ENCODE measurements around the gene LARGE1.

LARGE1 gene

GRCh38 chr22:33697640-33698039 is 222.6 kb downstream of the LARGE1 start:
- H3K4me3 ChIP-seq (ENCODE audit: low read length): no peak overlapping the region
- no peak for DNase-seq (ENCODE audit: low read depth)
- no peak for TF ChIP-seq CTCF (IDR thresholded peaks at IDR 0.05; ENCODE audit: insufficient read depth, low read depth, low read length, missing control alignments)

GRCh38 chr22:33691057-33691630 is 229.1 kb downstream of the LARGE1 start:
- no peak for TF ChIP-seq CTCF (IDR thresholded peaks at IDR 0.05; ENCODE audit: insufficient read depth, low read depth, low read length, missing control alignments)
- DNase-seq (ENCODE audit: low read depth): no peak
- no peak overlapping the region for H3K4me3 ChIP-seq (ENCODE audit: low read length)

- H3K4me3 ChIP-seq (ENCODE audit: low read length): no peak overlapping the region
- no peak for DNase-seq (ENCODE audit: low read depth)
- TF ChIP-seq CTCF (IDR thresholded peaks at IDR 0.05; ENCODE audit: insufficient read depth, low read depth, low read length, missing control alignments): no peak
Measured at GRCh38 chr22:33688903-33689302, 231.4 kb downstream of the LARGE1 start.

- H3K4me3 ChIP-seq (ENCODE audit: low read length): no peak overlapping the region
- TF ChIP-seq CTCF (IDR thresholded peaks at IDR 0.05; ENCODE audit: insufficient read depth, low read depth, low read length, missing control alignments): no peak
- no peak for DNase-seq (ENCODE audit: low read depth)
Measured at GRCh38 chr22:33687464-33687863, 232.8 kb downstream of the LARGE1 start.

GRCh38 chr22:33684087-33684486 is 236.2 kb downstream of the LARGE1 start:
- H3K4me3 ChIP-seq (ENCODE audit: low read length): no peak overlapping the region
- no peak for DNase-seq (ENCODE audit: low read depth)
- TF ChIP-seq CTCF (IDR thresholded peaks at IDR 0.05; ENCODE audit: insufficient read depth, low read depth, low read length, missing control alignments): no peak

GRCh38 chr22:33682927-33683326 is 237.3 kb downstream of the LARGE1 start:
- no peak for DNase-seq (ENCODE audit: low read depth)
- H3K4me3 ChIP-seq (ENCODE audit: low read length): no peak overlapping the region
- no peak for TF ChIP-seq CTCF (IDR thresholded peaks at IDR 0.05; ENCODE audit: insufficient read depth, low read depth, low read length, missing control alignments)

GRCh38 chr22:33680632-33681031 is 239.6 kb downstream of the LARGE1 start:
- no peak overlapping the region for H3K4me3 ChIP-seq (ENCODE audit: low read length)
- no peak for DNase-seq (ENCODE audit: low read depth)
- TF ChIP-seq CTCF (IDR thresholded peaks at IDR 0.05; ENCODE audit: insufficient read depth, low read depth, low read length, missing control alignments): no peak

Data from epithelial cell of esophagus (primary cell).